Caco-2 (cell line): Measurements from ENCODE around the gene NTN5. TPM values are rescaled to one million over a fixed set of nuclear protein-coding genes. Genes with fewer than 3 reads are reported as not detected.

ENCODE experiments used
- BruUV-seq: library from RNA; stranded (reverse); fragments of 400-500 nt; replicated peaks from 2 replicates; lab custom pipeline; 2021; lab: Mats Ljungman, UMichigan
- CTCF ChIA-PET: fragments of 300-600 bp; sonication (Branson Sonifier 250); formaldehyde crosslinking; loops from one replicate; lab custom pipeline; 2022; ENCODE audit warnings: antibody characterized with exemption; lab: Charles Lee
- POLR2A ChIA-PET: fragments of 300-600 bp; sonication (Branson Sonifier 250); formaldehyde crosslinking; loops from one replicate; lab custom pipeline; 2022; ENCODE audit warnings: antibody characterized with exemption; lab: Charles Lee
- DNase-seq, 2 experiments: peaks; one replicate each; pipeline versions ENCODE4 v3.0.0 to v3.0.0-alpha.2; 2020 to 2022
- H3K27me3 ChIP-seq: replicated peaks from 2 replicates; pipeline ENCODE4 v1.6.0; 2011; ENCODE audit warnings: low read length; ENCODE audit not compliant: control insufficient read depth, insufficient read depth
- H3K36me3 ChIP-seq: 2 replicates; pipeline ENCODE4 v1.5.1; 2011; ENCODE audit warnings: low read length; ENCODE audit not compliant: control insufficient read depth, insufficient read depth
- H3K4me1 ChIP-seq: fragments of 250-450 bp; sonication (Bioruptor Pico); 2 replicates; pipeline ENCODE4 v1.5.1; 2020; ENCODE audit warnings: mild to moderate bottlenecking
- H3K4me3 ChIP-seq: 2 replicates; pipeline ENCODE4 v1.5.1; 2011; ENCODE audit warnings: low read depth, mild to moderate bottlenecking, control low read depth, low read length
- H3K9me3 ChIP-seq: fragments of 250-450 bp; sonication (Bioruptor Pico); 2 replicates; pipeline ENCODE4 v1.5.1; 2020; ENCODE audit warnings: mild to moderate bottlenecking, moderate library complexity
- H3K27ac Mint-ChIP-seq: one replicate; pipeline ENCODE4 v1.8.0; 2022; ENCODE audit warnings: mixed read lengths; ENCODE audit not compliant: unreplicated experiment
- H3K27me3 Mint-ChIP-seq: one replicate; pipeline ENCODE4 v1.8.0; 2022; ENCODE audit warnings: mixed read lengths; ENCODE audit not compliant: insufficient read depth, unreplicated experiment
- H3K36me3 Mint-ChIP-seq: one replicate; pipeline ENCODE4 v1.8.0; 2022; ENCODE audit warnings: mild to moderate bottlenecking, mixed read lengths; ENCODE audit not compliant: insufficient read depth, unreplicated experiment
- H3K4me1 Mint-ChIP-seq: one replicate; pipeline ENCODE4 v1.8.0; 2022; ENCODE audit warnings: low read depth, mixed read lengths; ENCODE audit not compliant: unreplicated experiment
- H3K4me3 Mint-ChIP-seq: one replicate; pipeline ENCODE4 v1.8.0; 2022; ENCODE audit warnings: mild to moderate bottlenecking, moderate library complexity, mixed read lengths; ENCODE audit not compliant: unreplicated experiment
- H3K9me3 Mint-ChIP-seq: one replicate; pipeline ENCODE4 v1.8.0; 2022; ENCODE audit warnings: mixed read lengths; ENCODE audit not compliant: unreplicated experiment
- intact Hi-C: fragments of 100-400 bp; cut with micrococcal nuclease; formaldehyde crosslinking; loops from one replicate; pipeline ENCODE4 v1.10.0; 2022; ENCODE audit not compliant: unreplicated experiment
- total RNA-seq: library from RNA; stranded (reverse); gene quantifications from 2 replicates; pipeline ENCODE4 v1.2.3, GENCODE V29; 2022
- TF ChIP-seq, protein P1 (sequence below), 2 experiments: fragments of 200-600 bp in 1 of 2; IDR thresholded peaks; 1 replicate in 1 of 2; 2 replicates in 1 of 2; pipeline versions ENCODE4 v1.5.1 to v1.8.0; 2011 to 2022; ENCODE audit warnings: antibody characterized with exemption in 1 of 2, control low read depth in 1 of 2, inconsistent platforms in 1 of 2, low read depth in 1 of 2, low read length in 1 of 2, mild to moderate bottlenecking in 1 of 2, moderate library complexity in 1 of 2; ENCODE audit not compliant: insufficient read depth in 1 of 2, severe bottlenecking in 1 of 2, unreplicated experiment in 1 of 2

The NTN5 gene
- total RNA-seq, 1 experiment from 2014 or later, result 0.34 TPM

DNA sequence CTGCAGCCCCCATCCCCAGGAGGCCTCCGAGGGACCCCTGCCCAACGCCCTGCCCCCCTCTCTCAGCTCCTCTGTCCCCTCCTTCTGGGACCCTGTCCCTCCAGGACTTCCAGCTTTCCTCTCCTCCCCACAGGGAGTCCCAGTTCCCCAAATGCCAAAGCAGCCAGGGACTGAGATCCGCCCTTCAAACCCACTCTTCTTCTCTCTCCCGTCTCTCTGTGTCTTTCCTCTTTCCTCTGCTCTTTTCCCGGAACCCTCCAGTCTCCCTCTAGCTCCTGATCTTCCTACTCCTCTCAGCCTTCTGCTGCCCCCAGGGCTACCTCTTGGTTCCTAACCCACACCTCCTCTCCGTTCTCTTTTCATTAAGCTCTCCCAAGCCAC is 27.2 kb downstream of the NTN5 start:
- TSS peak; percentile 87 for BruUV-seq
- CTCF ChIA-PET, result interaction anchor here (0.6 to 2.7 kb wide), 16 partner anchors 8 to 1308 kb away, joined by 3 to 28 read pairs (median 6); partner anchors contain the start of genes DBP and FUT2
- H3K4me3 Mint-ChIP-seq, result peak overlapping the region; percentile 77

DNA sequence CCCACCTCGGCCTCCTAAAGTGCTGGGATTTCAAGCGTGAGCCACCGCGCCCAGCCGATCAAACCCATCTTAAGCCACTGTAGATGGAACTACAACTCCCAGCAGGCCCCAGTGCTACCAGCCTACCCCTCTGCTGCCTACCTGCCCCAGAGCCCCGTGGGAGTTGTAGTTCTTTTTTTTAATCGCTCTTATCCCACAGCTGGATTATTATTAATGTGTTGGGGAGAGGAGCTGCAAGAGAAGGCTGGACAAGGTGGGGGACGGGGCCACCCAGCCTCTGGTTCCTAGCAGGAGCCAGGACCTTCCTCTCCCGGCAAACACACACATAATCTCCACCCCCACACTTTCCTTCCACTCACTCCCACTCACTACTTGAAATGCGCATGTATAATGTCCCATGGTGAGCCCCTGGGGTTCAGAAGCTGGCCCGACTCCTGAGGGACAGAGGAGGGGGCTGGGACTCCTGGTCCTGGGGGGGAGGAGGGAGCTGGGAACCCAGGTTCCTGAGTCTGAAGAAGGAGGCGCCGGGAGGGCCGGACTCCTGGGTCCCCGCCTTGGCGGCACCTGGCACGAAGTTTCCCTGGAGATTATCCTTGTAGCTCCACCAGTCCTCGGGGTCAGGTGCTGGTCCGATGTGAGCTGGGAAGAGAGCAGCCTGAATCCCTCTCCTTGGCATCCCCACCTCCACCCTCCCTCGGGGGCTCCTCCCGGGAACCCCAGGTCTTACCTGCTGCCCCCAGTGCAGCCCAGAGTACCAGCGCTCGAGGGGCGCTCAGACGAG is 27.8 kb downstream of the NTN5 start:
- peak overlapping the region; percentile 69 for H3K27ac Mint-ChIP-seq
- no peaks in the 10 kb centered on the region for H3K27me3 ChIP-seq
- no peaks in the 10 kb centered on the region for H3K36me3 Mint-ChIP-seq
- no peaks in the 10 kb centered on the region for H3K9me3 ChIP-seq
- intact Hi-C loops, result loop anchor here (5.0 kb wide), 1 partner anchor 42 kb away; no protein-coding TSS in a partner anchor
- BruUV-seq, result no TSS peak
- ChIA-PET POLR2A (interaction anchor here (0.6 to 2.1 kb wide), 5 partner anchors 15 to 227 kb away, joined by 4 to 12 read pairs (median 7); partner anchors contain the start of genes PPP1R15A, RPL18 and SPHK2), CTCF (interaction anchor here (0.5 to 2.7 kb wide), 13 partner anchors 30 to 1308 kb away, joined by 3 to 28 read pairs (median 6); partner anchors contain the start of gene FUT2)
- H3K27me3 Mint-ChIP-seq, result no peaks in the 10 kb centered on the region
- TF ChIP-seq, protein P1, sequence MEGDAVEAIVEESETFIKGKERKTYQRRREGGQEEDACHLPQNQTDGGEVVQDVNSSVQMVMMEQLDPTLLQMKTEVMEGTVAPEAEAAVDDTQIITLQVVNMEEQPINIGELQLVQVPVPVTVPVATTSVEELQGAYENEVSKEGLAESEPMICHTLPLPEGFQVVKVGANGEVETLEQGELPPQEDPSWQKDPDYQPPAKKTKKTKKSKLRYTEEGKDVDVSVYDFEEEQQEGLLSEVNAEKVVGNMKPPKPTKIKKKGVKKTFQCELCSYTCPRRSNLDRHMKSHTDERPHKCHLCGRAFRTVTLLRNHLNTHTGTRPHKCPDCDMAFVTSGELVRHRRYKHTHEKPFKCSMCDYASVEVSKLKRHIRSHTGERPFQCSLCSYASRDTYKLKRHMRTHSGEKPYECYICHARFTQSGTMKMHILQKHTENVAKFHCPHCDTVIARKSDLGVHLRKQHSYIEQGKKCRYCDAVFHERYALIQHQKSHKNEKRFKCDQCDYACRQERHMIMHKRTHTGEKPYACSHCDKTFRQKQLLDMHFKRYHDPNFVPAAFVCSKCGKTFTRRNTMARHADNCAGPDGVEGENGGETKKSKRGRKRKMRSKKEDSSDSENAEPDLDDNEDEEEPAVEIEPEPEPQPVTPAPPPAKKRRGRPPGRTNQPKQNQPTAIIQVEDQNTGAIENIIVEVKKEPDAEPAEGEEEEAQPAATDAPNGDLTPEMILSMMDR (IDR thresholded peaks at IDR 0.05; ENCODE audit: insufficient read depth in 1 of 2, low read depth in 1 of 2, low read length in 1 of 2, severe bottlenecking in 1 of 2, unreplicated experiment in 1 of 2), result no peak
- DNase-seq, result peak; percentile 72 to 76
- no peaks in the 10 kb centered on the region for H3K9me3 Mint-ChIP-seq
- no peaks in the 10 kb centered on the region for H3K36me3 ChIP-seq
- H3K4me1 Mint-ChIP-seq, result peaks cover 16% of the 10 kb centered on the region
- H3K4me3 Mint-ChIP-seq, result peak overlapping the region; percentile 77
- H3K4me3 ChIP-seq, result peak overlapping the region; percentile 56
- H3K4me1 ChIP-seq, result peaks cover 9% of the 10 kb centered on the region; the same call in 1 of the 2 replicates

More for the DNA sequence above, 27.2 kb downstream of the NTN5 start:
- peak; percentile 41 to 43 for DNase-seq
- Mint-ChIP-seq H3K9me3 (no peaks in the 10 kb centered on the region), H3K4me1 (peaks cover 16% of the 10 kb centered on the region), H3K27me3 (no peaks in the 10 kb centered on the region), H3K36me3 (no peaks in the 10 kb centered on the region), H3K27ac (peak overlapping the region; percentile 69)
- Histone ChIP-seq H3K4me3 (peak overlapping the region; percentile 56), H3K27me3 (no peaks in the 10 kb centered on the region), H3K36me3 (no peaks in the 10 kb centered on the region), H3K4me1 (peaks cover 9% of the 10 kb centered on the region; the same call in 1 of the 2 replicates), H3K9me3 (no peaks in the 10 kb centered on the region)
- intact Hi-C loops, result loop anchor here (5.0 kb wide), 1 partner anchor 42 kb away; no protein-coding TSS in a partner anchor
- POLR2A ChIA-PET, result interaction anchor here (0.6 to 2.1 kb wide), 6 partner anchors 15 to 226 kb away, joined by 3 to 12 read pairs (median 6); partner anchors contain the start of genes PPP1R15A, RPL18 and SPHK2
- TF ChIP-seq, protein P1 (IDR thresholded peaks at IDR 0.05; ENCODE audit: insufficient read depth in 1 of 2, low read depth in 1 of 2, low read length in 1 of 2, severe bottlenecking in 1 of 2, unreplicated experiment in 1 of 2), result no peak

DNA sequence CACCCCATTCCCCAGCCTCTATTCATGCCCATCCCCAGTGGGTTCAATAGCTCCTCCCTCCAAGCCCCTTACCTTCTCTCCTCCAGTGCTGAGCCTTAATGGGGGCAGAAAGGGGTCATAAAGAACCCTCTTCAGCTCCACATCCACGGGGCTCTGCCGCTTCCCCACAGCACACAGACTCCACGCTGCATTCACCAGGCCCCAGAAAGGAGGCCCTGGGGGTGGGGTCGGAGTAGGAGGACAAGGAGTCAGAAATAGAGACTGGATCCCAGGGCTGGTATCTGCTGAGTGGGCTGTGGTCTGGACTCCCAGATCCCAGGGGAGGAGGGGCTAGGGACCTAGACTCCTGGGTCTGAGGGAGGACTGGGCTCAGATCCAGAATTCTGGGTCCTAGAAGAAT is 28.5 kb downstream of the NTN5 start:
- CTCF ChIA-PET, result interaction anchor here (0.5 to 2.7 kb wide), 2 partner anchors 92 to 95 kb away, joined by 4 to 28 read pairs; no protein-coding TSS in a partner anchor
- H3K27ac Mint-ChIP-seq, result no peak overlapping the region
- POLR2A ChIA-PET, result no interaction called here

More for the DNA sequence above, 28.5 kb downstream of the NTN5 start:
- no peak for DNase-seq
- intact Hi-C loops, result no loop called here
- Mint-ChIP-seq H3K9me3 (no peaks in the 10 kb centered on the region), H3K4me1 (peaks cover 16% of the 10 kb centered on the region), H3K27me3 (no peaks in the 10 kb centered on the region), H3K4me3 (no peak overlapping the region), H3K36me3 (peaks cover 2% of the 10 kb centered on the region)
- H3K4me3 ChIP-seq, result no peak overlapping the region
- no peaks in the 10 kb centered on the region for H3K27me3 ChIP-seq
- H3K4me1 ChIP-seq, result peaks cover 9% of the 10 kb centered on the region; the same call in 1 of the 2 replicates
- H3K9me3 ChIP-seq, result no peaks in the 10 kb centered on the region
- TF ChIP-seq, protein P1 (IDR thresholded peaks at IDR 0.05; ENCODE audit: insufficient read depth in 1 of 2, low read depth in 1 of 2, low read length in 1 of 2, severe bottlenecking in 1 of 2, unreplicated experiment in 1 of 2), result no peak
- BruUV-seq, result no TSS peak
- H3K36me3 ChIP-seq, result no peaks in the 10 kb centered on the region
